GM12878 (cell line): ENCODE data around the gene SERPINI1. TPM values are rescaled to one million over a fixed set of nuclear protein-coding genes. Genes with fewer than 3 reads are reported as not detected.

Source experiments
- ATAC-seq: fragments of 200-7000 bp; cut with Tn5 transposase; 3 replicates; pipeline ENCODE4 v1.9.1; 2020; ENCODE audit warnings: mild to moderate bottlenecking, moderate library complexity
- BruUV-seq: library from RNA; stranded (reverse); fragments of 400-500 nt; replicated peaks from 2 replicates; lab custom pipeline; 2021; lab: Mats Ljungman, UMichigan
- CTCF ChIA-PET: fragments of 300-600 bp; sonication (Branson Sonifier 250); formaldehyde crosslinking; extraction: SDS; loops from one replicate; lab custom pipeline; 2021; ENCODE audit warnings: inconsistent platforms; lab: Yijun Ruan, JAX
- POLR2A ChIA-PET: fragments of 350-600 bp; formaldehyde crosslinking; extraction: SDS; loops from one replicate; lab custom pipeline; 2021; ENCODE audit warnings: inconsistent platforms; lab: Charles Lee
- RAD21 ChIA-PET: fragments of 300-600 bp; sonication (Branson Sonifier 250); formaldehyde crosslinking; loops from one replicate; lab custom pipeline; 2023; ENCODE audit warnings: antibody characterized with exemption; ENCODE audit not compliant: unreplicated experiment; lab: Charles Lee
- SMC1A ChIA-PET: fragments of 300-600 bp; sonication (Branson Sonifier 250); formaldehyde crosslinking; loops from one replicate; lab custom pipeline; 2023; ENCODE audit not compliant: unreplicated experiment, uncharacterized antibody; lab: Charles Lee
- DNase-seq: peaks from one replicate; pipeline ENCODE4 v3.0.0-alpha.2; 2011; ENCODE audit warnings: low read depth, low spot score
- FAIRE-seq: peaks from 3 replicates; lab custom pipeline; 2011; peaks lifted over from hg19 to GRCh38; lab: Jason Lieb, UNC
- H2AFZ ChIP-seq: 2 replicates; pipeline ENCODE4 v1.6.0; 2011; ENCODE audit warnings: low read depth, low read length, control low read depth; ENCODE audit not compliant: control insufficient read depth
- H3K27ac ChIP-seq: 2 replicates; pipeline ENCODE4 v1.5.1; 2011; ENCODE audit warnings: control low read depth; ENCODE audit not compliant: control insufficient read depth, insufficient read depth
- H3K27me3 ChIP-seq, 2 experiments: replicated peaks in 1 of 2; 2 replicates each; pipeline versions ENCODE4 v1.6.0 to v1.6.1; 2011; ENCODE audit warnings: low read length in 1 of 2; ENCODE audit not compliant: control insufficient read depth in 2 of 2, insufficient read depth in 2 of 2
- H3K36me3 ChIP-seq, 2 experiments: 2 replicates each; pipeline ENCODE4 v1.5.1; 2011; ENCODE audit warnings: low read length in 1 of 2; ENCODE audit not compliant: control insufficient read depth in 2 of 2, insufficient read depth in 2 of 2
- H3K4me1 ChIP-seq: 2 replicates; pipeline ENCODE4 v1.6.1; 2011; ENCODE audit warnings: mild to moderate bottlenecking, low read length, moderate library complexity, mixed read lengths; ENCODE audit not compliant: control insufficient read depth, insufficient read depth
- H3K4me2 ChIP-seq: 2 replicates; pipeline ENCODE4 v1.6.0; 2011; ENCODE audit warnings: control low read depth; ENCODE audit not compliant: control insufficient read depth, insufficient read depth
- H3K4me3 ChIP-seq: fragments of 200-600 bp; sonication (generic); 2 replicates; pipeline ENCODE4 v1.5.1; 2016
- H3K79me2 ChIP-seq: 2 replicates; pipeline ENCODE4 v1.6.0; 2011; ENCODE audit warnings: low read length; ENCODE audit not compliant: control insufficient read depth, insufficient read depth
- H3K9ac ChIP-seq: 2 replicates; pipeline ENCODE4 v1.8.0; 2011; ENCODE audit warnings: low read length, control low read depth, mixed read lengths; ENCODE audit not compliant: control insufficient read depth, insufficient read depth
- H3K9me3 ChIP-seq: replicated peaks from 3 replicates; pipeline ENCODE4 v1.5.1; 2011; ENCODE audit warnings: mild to moderate bottlenecking, low read length; ENCODE audit not compliant: control insufficient read depth, insufficient read depth
- H4K20me1 ChIP-seq: 2 replicates; pipeline ENCODE4 v1.6.0; 2011; ENCODE audit not compliant: control insufficient read depth, insufficient read depth
- ASH2L ChIP-seq: fragments of 300-600, 200-600 bp; sonication (generic); IDR thresholded peaks from 2 replicates; pipeline ENCODE4 v1.6.1; 2017; ENCODE audit warnings: low read depth, mild to moderate bottlenecking, borderline replicate concordance
- ATF7 ChIP-seq: fragments of 450-650 bp; IDR thresholded peaks from 2 replicates; pipeline ENCODE4 v1.6.1; 2016; ENCODE audit warnings: low read depth, mild to moderate bottlenecking
- EP300 ChIP-seq, 2 experiments: fragments of 150-350 bp in 1 of 2; IDR thresholded peaks; 2 replicates each; pipeline ENCODE4 v1.6.1; 2011 to 2012; ENCODE audit warnings: low read depth in 2 of 2, low read length in 2 of 2, borderline replicate concordance in 1 of 2, improper control_type of control experiment in 1 of 2, inconsistent platforms in 1 of 2; ENCODE audit not compliant: control insufficient read depth in 1 of 2
- ESRRA ChIP-seq: IDR thresholded peaks from 2 replicates; pipeline ENCODE4 v1.6.1; 2012; ENCODE audit warnings: mild to moderate bottlenecking, low read length, improper control_type of control experiment
- FOS ChIP-seq: IDR thresholded peaks from 3 replicates; pipeline ENCODE4 v1.6.1; 2011; ENCODE audit warnings: borderline replicate concordance; ENCODE audit not compliant: insufficient read length; ENCODE audit errors: extremely low read depth
- FOXM1 ChIP-seq: IDR thresholded peaks from 2 replicates; pipeline ENCODE4 v1.6.1; 2012; ENCODE audit warnings: low read depth, mild to moderate bottlenecking, inconsistent platforms, low read length, moderate library complexity
- HDAC6 ChIP-seq: fragments of 200-600 bp; sonication (generic); IDR thresholded peaks from one replicate; pipeline ENCODE4 v1.8.0; 2017; ENCODE audit warnings: antibody characterized with exemption; ENCODE audit not compliant: unreplicated experiment
- IRF4 ChIP-seq: IDR thresholded peaks from 2 replicates; pipeline ENCODE4 v1.6.1; 2011; ENCODE audit warnings: low read depth, low read length
- MEF2A ChIP-seq: IDR thresholded peaks from 2 replicates; pipeline ENCODE4 v1.6.1; 2011; ENCODE audit warnings: low read depth, mild to moderate bottlenecking, low read length, moderate library complexity; ENCODE audit not compliant: insufficient read depth
- MTA3 ChIP-seq: IDR thresholded peaks from 2 replicates; pipeline ENCODE4 v1.6.1; 2012; ENCODE audit warnings: low read length, inconsistent platforms, borderline replicate concordance
- MXI1 ChIP-seq: fragments of 150-350 bp; IDR thresholded peaks from 2 replicates; pipeline ENCODE4 v1.6.1; 2011; ENCODE audit warnings: low read depth, mild to moderate bottlenecking, inconsistent platforms, low read length, improper control_type of control experiment
- NBN ChIP-seq: fragments of 450-650 bp; IDR thresholded peaks from 2 replicates; pipeline ENCODE4 v1.6.1; 2016
- PAX8 ChIP-seq: fragments of 450-650 bp; IDR thresholded peaks from 2 replicates; pipeline ENCODE4 v1.6.1; 2017; ENCODE audit warnings: mild to moderate bottlenecking, moderate library complexity
- POLR2A ChIP-seq: IDR thresholded peaks from 2 replicates; pipeline ENCODE4 v1.6.1; 2011; ENCODE audit warnings: low read depth, mild to moderate bottlenecking, low read length
- POU2F2 ChIP-seq: IDR thresholded peaks from 3 replicates; pipeline ENCODE4 v1.6.1; 2011; ENCODE audit warnings: low read depth, mild to moderate bottlenecking, low read length, borderline replicate concordance
- RAD21 ChIP-seq: IDR thresholded peaks from 2 replicates; pipeline ENCODE4 v1.6.1; 2011; ENCODE audit warnings: mild to moderate bottlenecking, low read depth, low read length, moderate library complexity; ENCODE audit not compliant: insufficient read depth
- STAT3 ChIP-seq: IDR thresholded peaks from 2 replicates; pipeline ENCODE4 v1.6.1; 2011; ENCODE audit warnings: low read depth, low read length, improper control_type of control experiment
- SUZ12 ChIP-seq: fragments of 200-600 bp; sonication (generic); IDR thresholded peaks from one replicate; pipeline ENCODE4 v1.6.1; 2018; ENCODE audit warnings: antibody characterized with exemption, mild to moderate bottlenecking; ENCODE audit not compliant: unreplicated experiment
- whole genome bisulfite sequencing: methylation state at CpG from one replicate; pipeline ENCODE4 v1.1.6; 2016; ENCODE audit warnings: low lambda C conversion rate; ENCODE audit not compliant: insufficient replicate concordance, insufficient coverage; ENCODE audit errors: missing lambda C conversion rate; 5-methylcytosine and 5-hydroxymethylcytosine counted together
- in situ Hi-C: fragments of 300-500 bp; cut with MboI; formaldehyde crosslinking; loops from 9 replicates; pipeline ENCODE4 v1.14.3; 2018; ENCODE audit warnings: mixed read lengths
- intact Hi-C: fragments of 100-400 bp; cut with micrococcal nuclease; formaldehyde crosslinking; loops from one replicate; pipeline ENCODE4 v1.14.2; 2022; ENCODE audit not compliant: unreplicated experiment
- polyA plus RNA-seq, 11 experiments: library from polyadenylated mRNA; depleted of rRNA in 4 of 11; unstranded in 6 of 11; stranded (reverse) in 5 of 11; fragments of >200 nt; fragmentation: Nextera tagmentation in 4 of 11; fragmentation: Illumina TruSeq in 1 of 11; extraction: Ambion mirVana in 4 of 11; extraction: Trizol in 1 of 11; gene quantifications; 1 replicate in 1 of 11; 2 replicates in 10 of 11; pipeline versions ENCODE4 v1.2.1 to v1.2.3, GENCODE V29; 2011 to 2016; ENCODE audit warnings: inconsistent platforms in 2 of 11, missing spikeins in 2 of 11, low read depth in 1 of 11
- total RNA-seq, 4 experiments: library from RNA; depleted of rRNA in 3 of 4; stranded (reverse); fragments of >200 nt in 3 of 4; fragmentation: Illumina TruSeq in 1 of 4; extraction: Trizol in 1 of 4; gene quantifications; 2 replicates each; pipeline versions ENCODE4 v1.2.1 to v1.2.3, GENCODE V29; 2013 to 2021
- TF ChIP-seq, protein P1 (sequence below): fragments of 450-650 bp; IDR thresholded peaks from 2 replicates; pipeline ENCODE4 v1.6.1; 2017; ENCODE audit warnings: borderline replicate concordance
- TF ChIP-seq, protein P2 (sequence below): fragments of 450-650 bp; IDR thresholded peaks from 2 replicates; pipeline ENCODE4 v1.6.1; 2017; ENCODE audit warnings: mild to moderate bottlenecking

Gene SERPINI1
- total and polyA plus RNA-seq, 10 of the 15 experiments (the other 5 are each of a cell fraction or from before 2014, with no cell fraction given), result 1.5 to 7.6 (median 3.6) TPM

GRCh38 chr3:167861649-167862048 is 126.1 kb downstream of the SERPINI1 start (continued):
- TF ChIP-seq ATF7 (no peak), EP300 (IDR thresholded peaks at IDR 0.05; ENCODE audit: borderline replicate concordance in 1 of 2, control insufficient read depth in 1 of 2, low read depth in 2 of 2, low read length in 2 of 2) (no peak), HDAC6 (no peak), FOXM1 (no peak)

DNA sequence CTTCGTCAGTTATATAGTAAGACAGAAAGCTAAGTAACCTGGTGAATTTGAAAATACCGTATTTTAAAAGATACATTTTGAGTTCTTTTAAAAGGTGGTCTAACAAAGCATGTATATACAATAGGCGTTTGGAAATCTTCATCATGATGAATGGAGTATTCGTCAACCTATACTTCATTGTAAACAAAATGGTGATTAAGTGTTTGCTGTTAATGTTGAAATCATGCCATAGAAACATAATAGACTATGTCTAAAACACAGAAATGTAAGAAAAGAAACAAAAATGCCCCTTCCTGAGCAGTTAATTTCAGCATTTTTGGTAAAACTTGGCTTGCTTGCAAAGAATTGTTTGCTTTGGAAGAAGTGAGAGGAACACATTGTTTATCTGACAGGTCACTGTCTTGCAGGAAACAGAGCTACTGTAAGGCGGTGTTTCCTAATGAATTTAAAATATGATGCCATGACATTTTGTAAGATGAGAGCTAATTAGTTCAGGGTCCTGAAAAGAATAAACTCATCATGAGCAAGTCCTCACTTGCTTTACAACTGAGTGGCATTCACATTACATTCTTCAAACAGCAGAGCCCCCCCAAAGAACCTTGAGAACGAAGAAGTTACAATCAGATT is 126.7 kb downstream of the SERPINI1 start:
- RAD21 ChIA-PET, result no interaction called here
- no peak for FAIRE-seq
- 52% methylated on average over 6 of the region's 6 CpGs for WGBS
- SMC1A ChIA-PET, result interaction anchor here (0.9 to 1.6 kb wide), 3 partner anchors 13 to 177 kb away, joined by 3 read pairs; no protein-coding TSS in a partner anchor
- BruUV-seq, result no TSS peak
- Histone ChIP-seq H3K36me3 (no peaks in the 10 kb centered on the region), H2AFZ (no peak overlapping the region), H3K79me2 (no peaks in the 10 kb centered on the region), H3K9ac (no peak overlapping the region), H3K4me2 (no peak overlapping the region), H3K4me1 (no peaks in the 10 kb centered on the region), H3K4me3 (no peak overlapping the region), H3K27ac (no peak overlapping the region), H4K20me1 (no peaks in the 10 kb centered on the region), H3K9me3 (no peaks in the 10 kb centered on the region), H3K27me3 (no peaks in the 10 kb centered on the region)
- no peak for DNase-seq
- intact Hi-C loops, result no loop called here
- no peak for ATAC-seq
- TF ChIP-seq FOS, result no peak
- TF ChIP-seq STAT3, result no peak
- no peak for TF ChIP-seq MEF2A
- no peak for TF ChIP-seq POLR2A
- TF ChIP-seq, protein P1, sequence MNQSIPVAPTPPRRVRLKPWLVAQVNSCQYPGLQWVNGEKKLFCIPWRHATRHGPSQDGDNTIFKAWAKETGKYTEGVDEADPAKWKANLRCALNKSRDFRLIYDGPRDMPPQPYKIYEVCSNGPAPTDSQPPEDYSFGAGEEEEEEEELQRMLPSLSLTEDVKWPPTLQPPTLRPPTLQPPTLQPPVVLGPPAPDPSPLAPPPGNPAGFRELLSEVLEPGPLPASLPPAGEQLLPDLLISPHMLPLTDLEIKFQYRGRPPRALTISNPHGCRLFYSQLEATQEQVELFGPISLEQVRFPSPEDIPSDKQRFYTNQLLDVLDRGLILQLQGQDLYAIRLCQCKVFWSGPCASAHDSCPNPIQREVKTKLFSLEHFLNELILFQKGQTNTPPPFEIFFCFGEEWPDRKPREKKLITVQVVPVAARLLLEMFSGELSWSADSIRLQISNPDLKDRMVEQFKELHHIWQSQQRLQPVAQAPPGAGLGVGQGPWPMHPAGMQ, result no peak
- TF ChIP-seq SUZ12, result no peak
- TF ChIP-seq ESRRA, result no peak
- no peak for TF ChIP-seq IRF4
- TF ChIP-seq PAX8, result no peak
- TF ChIP-seq ASH2L, result no peak
- TF ChIP-seq POU2F2, result no peak
- TF ChIP-seq RAD21, result no peak
- TF ChIP-seq NBN, result no peak
- no peak for TF ChIP-seq MTA3
- TF ChIP-seq, protein P2, sequence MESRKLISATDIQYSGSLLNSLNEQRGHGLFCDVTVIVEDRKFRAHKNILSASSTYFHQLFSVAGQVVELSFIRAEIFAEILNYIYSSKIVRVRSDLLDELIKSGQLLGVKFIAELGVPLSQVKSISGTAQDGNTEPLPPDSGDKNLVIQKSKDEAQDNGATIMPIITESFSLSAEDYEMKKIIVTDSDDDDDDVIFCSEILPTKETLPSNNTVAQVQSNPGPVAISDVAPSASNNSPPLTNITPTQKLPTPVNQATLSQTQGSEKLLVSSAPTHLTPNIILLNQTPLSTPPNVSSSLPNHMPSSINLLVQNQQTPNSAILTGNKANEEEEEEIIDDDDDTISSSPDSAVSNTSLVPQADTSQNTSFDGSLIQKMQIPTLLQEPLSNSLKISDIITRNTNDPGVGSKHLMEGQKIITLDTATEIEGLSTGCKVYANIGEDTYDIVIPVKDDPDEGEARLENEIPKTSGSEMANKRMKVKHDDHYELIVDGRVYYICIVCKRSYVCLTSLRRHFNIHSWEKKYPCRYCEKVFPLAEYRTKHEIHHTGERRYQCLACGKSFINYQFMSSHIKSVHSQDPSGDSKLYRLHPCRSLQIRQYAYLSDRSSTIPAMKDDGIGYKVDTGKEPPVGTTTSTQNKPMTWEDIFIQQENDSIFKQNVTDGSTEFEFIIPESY, result no peak
- TF ChIP-seq HDAC6, result no peak
- no peak for TF ChIP-seq MXI1
- CTCF ChIA-PET, result interaction anchor here (1.5 to 2.4 kb wide), 2 partner anchors 9 to 20 kb away, joined by 4 to 9 read pairs; no protein-coding TSS in a partner anchor
- in situ Hi-C loops, result no loop called here
- POLR2A ChIA-PET, result no interaction called here
